CD4-positive, alpha-beta T cell (primary cell): ENCODE results near the gene KLHL3. TPM values are rescaled to one million over a fixed set of nuclear protein-coding genes. Genes with fewer than 3 reads are reported as not detected.

Experiments used
- ATAC-seq: fragments of 200-7000 bp; cut with Tn5 transposase; one replicate; pipeline ENCODE4 v1.10.0; 2022; ENCODE audit warnings: mild to moderate bottlenecking; ENCODE audit not compliant: poor library complexity
- CTCF ChIA-PET: fragments of 350-600 bp; sonication (Branson Sonifier 250); formaldehyde crosslinking; loops from one replicate; lab custom pipeline; 2021; ENCODE audit warnings: antibody characterized with exemption, inconsistent platforms; lab: Charles Lee
- POLR2A ChIA-PET: fragments of 350-600 bp; sonication (Branson Sonifier 250); formaldehyde crosslinking; loops from one replicate; lab custom pipeline; 2021; ENCODE audit warnings: antibody characterized with exemption, inconsistent platforms; lab: Charles Lee
- DNase-seq, 14 experiments: peaks; one replicate each; pipeline ENCODE4 v3.0.0-alpha.2; 2013 to 2020; ENCODE audit warnings: mixed read lengths in 2 of 14
- H3K27ac ChIP-seq, 2 donors: one replicate each; pipeline versions ENCODE4 v1.5.1 to v1.7.0; 2013; ENCODE audit warnings: low read length in 2 of 2, low read depth in 1 of 2, mild to moderate bottlenecking in 1 of 2
- H3K27me3 ChIP-seq, 2 experiments: 1 replicate in 1 of 2; 2 replicates in 1 of 2; pipeline versions ENCODE4 v1.6.1 to v1.7.0; 2013; ENCODE audit warnings: low read length in 2 of 2, control low read depth in 1 of 2, mild to moderate bottlenecking in 1 of 2, moderate library complexity in 1 of 2; ENCODE audit not compliant: insufficient read depth in 2 of 2, control insufficient read depth in 1 of 2
- H3K36me3 ChIP-seq: one replicate; pipeline ENCODE4 v1.6.1; 2013; ENCODE audit warnings: low read length, control low read depth; ENCODE audit not compliant: insufficient read depth
- H3K4me1 ChIP-seq: one replicate; pipeline ENCODE4 v1.6.1; 2013; ENCODE audit warnings: low read length, control low read depth; ENCODE audit not compliant: insufficient read depth
- H3K4me3 ChIP-seq: one replicate; pipeline ENCODE4 v1.5.1; 2013; ENCODE audit warnings: mild to moderate bottlenecking, low read length, moderate library complexity
- H3K9me3 ChIP-seq, 2 experiments: 1 replicate in 1 of 2; 2 replicates in 1 of 2; pipeline versions ENCODE4 v1.6.1 to v1.7.0; 2013; ENCODE audit warnings: low read length in 2 of 2, mild to moderate bottlenecking in 2 of 2, control low read depth in 1 of 2, moderate library complexity in 1 of 2; ENCODE audit not compliant: control insufficient read depth in 1 of 2, insufficient read depth in 1 of 2
- H3K27ac Mint-ChIP-seq: one replicate; pipeline ENCODE4 v1.8.0; 2020; ENCODE audit warnings: mixed read lengths
- H3K27me3 Mint-ChIP-seq: one replicate; pipeline ENCODE4 v1.8.0; 2021; ENCODE audit warnings: mixed read lengths
- H3K36me3 Mint-ChIP-seq: one replicate; pipeline ENCODE4 v1.8.0; 2021; ENCODE audit warnings: low read depth, mixed read lengths
- H3K4me1 Mint-ChIP-seq: one replicate; pipeline ENCODE4 v1.8.0; 2021; ENCODE audit warnings: low read depth, mixed read lengths
- H3K4me3 Mint-ChIP-seq: one replicate; pipeline ENCODE4 v1.8.0; 2020; ENCODE audit warnings: mild to moderate bottlenecking, mixed read lengths
- H3K9me3 Mint-ChIP-seq: one replicate; pipeline ENCODE4 v1.8.0; 2020; ENCODE audit warnings: mixed read lengths
- intact Hi-C, 2 experiments: fragments of 100-400 bp; cut with DNase I in 1 of 2; cut with micrococcal nuclease in 1 of 2; formaldehyde crosslinking; loops; one replicate each; pipeline versions ENCODE4 v1.15.1 to v1.9.0; 2023 to 2025; cut with DNase I, micrococcal nuclease
- total RNA-seq, 174 experiments: library from RNA in 2 of 174; stranded (reverse) in 2 of 174; gene quantifications; one replicate each; pipeline ENCODE4 v1.2.3 and lab custom pipeline; 2021 to 2026
- TF ChIP-seq, protein P1 (sequence below): fragments of 200-600 bp; IDR thresholded peaks from one replicate; pipeline ENCODE4 v1.8.0; 2022; ENCODE audit warnings: antibody characterized with exemption, mild to moderate bottlenecking

The KLHL3 gene
- total RNA-seq, 2 experiments from 2014 or later, result 22.0 to 25.9 TPM

DNA sequence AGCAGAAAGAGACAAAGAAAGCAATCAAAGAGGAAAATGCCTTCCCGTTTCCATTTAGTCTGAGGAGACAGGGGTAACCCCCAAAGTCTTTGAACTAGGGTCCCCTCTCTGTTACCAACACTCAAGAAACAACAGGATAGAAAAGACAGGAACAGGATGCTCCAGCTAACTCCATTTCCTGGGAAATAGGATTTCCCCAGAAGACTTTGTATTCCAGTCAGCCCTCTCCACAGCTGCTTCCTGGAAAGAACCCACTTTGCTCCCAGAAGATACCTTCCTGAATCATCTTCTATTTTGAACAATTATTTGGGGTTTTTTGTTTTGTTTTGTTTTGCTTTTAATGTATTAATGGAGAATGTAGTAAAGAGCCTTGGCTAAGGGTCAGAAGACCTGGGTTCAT is 56.0 kb downstream of the KLHL3 start:
- no peak overlapping the region for H3K27ac Mint-ChIP-seq
- no peaks in the 10 kb centered on the region for H3K27me3 Mint-ChIP-seq
- POLR2A ChIA-PET, result interaction anchor here (0.7 to 1.1 kb wide), 2 partner anchors 11 to 56 kb away, joined by 3 to 4 read pairs; partner anchors contain the start of gene KLHL3
- no peak for ATAC-seq
- no peak for DNase-seq
- no peaks in the 10 kb centered on the region for H3K4me1 Mint-ChIP-seq
- Histone ChIP-seq H3K4me1 (no peaks in the 10 kb centered on the region), H3K27me3 (no peaks in the 10 kb centered on the region), H3K4me3 (no peak overlapping the region), H3K36me3 (peaks cover 13% of the 10 kb centered on the region), H3K9me3 (no peaks in the 10 kb centered on the region), H3K27ac (no peak overlapping the region)
- no peaks in the 10 kb centered on the region for H3K9me3 Mint-ChIP-seq
- intact Hi-C loops, result no loop called here
- CTCF ChIA-PET, result interaction anchor here (1.6 kb wide), 1 partner anchor 19 kb away, joined by 5 read pairs; no protein-coding TSS in a partner anchor
- H3K4me3 Mint-ChIP-seq, result no peak overlapping the region
- TF ChIP-seq, protein P1, sequence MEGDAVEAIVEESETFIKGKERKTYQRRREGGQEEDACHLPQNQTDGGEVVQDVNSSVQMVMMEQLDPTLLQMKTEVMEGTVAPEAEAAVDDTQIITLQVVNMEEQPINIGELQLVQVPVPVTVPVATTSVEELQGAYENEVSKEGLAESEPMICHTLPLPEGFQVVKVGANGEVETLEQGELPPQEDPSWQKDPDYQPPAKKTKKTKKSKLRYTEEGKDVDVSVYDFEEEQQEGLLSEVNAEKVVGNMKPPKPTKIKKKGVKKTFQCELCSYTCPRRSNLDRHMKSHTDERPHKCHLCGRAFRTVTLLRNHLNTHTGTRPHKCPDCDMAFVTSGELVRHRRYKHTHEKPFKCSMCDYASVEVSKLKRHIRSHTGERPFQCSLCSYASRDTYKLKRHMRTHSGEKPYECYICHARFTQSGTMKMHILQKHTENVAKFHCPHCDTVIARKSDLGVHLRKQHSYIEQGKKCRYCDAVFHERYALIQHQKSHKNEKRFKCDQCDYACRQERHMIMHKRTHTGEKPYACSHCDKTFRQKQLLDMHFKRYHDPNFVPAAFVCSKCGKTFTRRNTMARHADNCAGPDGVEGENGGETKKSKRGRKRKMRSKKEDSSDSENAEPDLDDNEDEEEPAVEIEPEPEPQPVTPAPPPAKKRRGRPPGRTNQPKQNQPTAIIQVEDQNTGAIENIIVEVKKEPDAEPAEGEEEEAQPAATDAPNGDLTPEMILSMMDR, result no peak
- H3K36me3 Mint-ChIP-seq, result peaks cover 49% of the 10 kb centered on the region

DNA sequence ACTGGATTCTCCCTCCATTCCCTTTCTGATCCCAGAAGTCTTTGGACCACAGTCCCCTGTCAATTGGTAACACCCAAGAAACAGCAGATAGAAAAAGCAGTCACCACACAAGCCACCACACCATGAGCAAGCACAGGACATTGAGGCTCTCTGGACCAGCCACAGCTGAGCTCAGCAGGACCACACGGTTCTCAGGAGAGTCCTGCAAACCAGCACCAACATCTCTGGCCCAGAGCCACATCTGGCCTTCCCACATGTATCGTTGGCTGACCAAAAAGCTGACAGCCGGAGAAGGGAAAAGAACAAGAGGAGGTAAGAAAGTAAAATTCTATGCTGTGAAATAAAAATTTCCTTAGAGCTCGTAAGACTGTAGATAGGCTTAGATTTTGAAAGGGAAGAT is 56.7 kb downstream of the KLHL3 start:
- Histone ChIP-seq H3K36me3 (peaks cover 9% of the 10 kb centered on the region), H3K4me1 (no peaks in the 10 kb centered on the region), H3K4me3 (no peak overlapping the region), H3K27ac (no peak overlapping the region), H3K27me3 (no peaks in the 10 kb centered on the region), H3K9me3 (no peaks in the 10 kb centered on the region)
- H3K9me3 Mint-ChIP-seq, result no peaks in the 10 kb centered on the region
- ChIA-PET POLR2A (interaction anchor here (0.7 to 1.1 kb wide), 2 partner anchors 12 to 57 kb away, joined by 3 to 4 read pairs; partner anchors contain the start of gene KLHL3), CTCF (interaction anchor here (1.6 kb wide), 1 partner anchor 19 kb away, joined by 5 read pairs; no protein-coding TSS in a partner anchor)
- no peaks in the 10 kb centered on the region for H3K4me1 Mint-ChIP-seq
- intact Hi-C loops, result no loop called here
- H3K4me3 Mint-ChIP-seq, result no peak overlapping the region
- peaks cover 46% of the 10 kb centered on the region for H3K36me3 Mint-ChIP-seq
- no peaks in the 10 kb centered on the region for H3K27me3 Mint-ChIP-seq
- no peak for ATAC-seq
- TF ChIP-seq, protein P1, result no peak
- no peak overlapping the region for H3K27ac Mint-ChIP-seq
- no peak for DNase-seq

DNA sequence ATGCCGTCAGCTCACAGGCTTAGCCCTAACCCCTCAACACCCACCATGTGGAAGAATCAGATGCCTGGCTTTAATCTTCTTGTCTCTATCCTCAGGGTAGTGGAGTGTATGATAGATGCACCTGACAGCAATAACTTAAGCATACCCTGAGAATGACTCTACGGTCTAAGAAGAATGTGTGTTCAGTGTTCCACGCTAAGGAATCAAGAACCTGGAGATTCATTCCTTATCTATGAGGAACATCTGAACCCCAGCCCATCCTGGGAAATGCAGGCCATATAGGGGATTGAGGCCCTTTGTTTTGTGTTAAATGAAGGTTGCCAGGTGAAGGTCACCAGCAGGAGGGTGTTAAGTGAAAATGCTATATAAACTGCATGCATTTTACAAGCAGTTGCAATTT is 63.0 kb downstream of the KLHL3 start:
- Histone ChIP-seq H3K4me1 (no peaks in the 10 kb centered on the region), H3K4me3 (no peak overlapping the region), H3K27ac (no peak overlapping the region), H3K36me3 (peaks cover 9% of the 10 kb centered on the region), H3K27me3 (no peaks in the 10 kb centered on the region), H3K9me3 (no peaks in the 10 kb centered on the region)
- DNase-seq, result no peak
- H3K36me3 Mint-ChIP-seq, result peaks cover 84% of the 10 kb centered on the region
- intact Hi-C loops, result no loop called here
- H3K4me3 Mint-ChIP-seq, result no peak overlapping the region
- CTCF ChIA-PET, result interaction anchor here (0.5 to 0.6 kb wide), 2 partner anchors 305 to 939 kb away, joined by 3 read pairs; no protein-coding TSS in a partner anchor
- ATAC-seq, result no peak
- peaks cover 6% of the 10 kb centered on the region for H3K4me1 Mint-ChIP-seq
- POLR2A ChIA-PET, result interaction anchor here (1.0 kb wide), 1 partner anchor 63 kb away, joined by 3 read pairs; the partner anchor contains the start of gene KLHL3
- TF ChIP-seq, protein P1, result no peak
- no peaks in the 10 kb centered on the region for H3K9me3 Mint-ChIP-seq
- no peaks in the 10 kb centered on the region for H3K27me3 Mint-ChIP-seq
- no peak overlapping the region for H3K27ac Mint-ChIP-seq
